Endothelial cell of umbilical vein (primary cell): ENCODE data around the gene KYNU. TPM values are rescaled to one million over a fixed set of nuclear protein-coding genes. Genes with fewer than 3 reads are reported as not detected.

Experiments
- polyA plus RNA-seq, 4 experiments: library from polyadenylated mRNA; depleted of rRNA in 3 of 4; stranded (reverse) in 3 of 4; unstranded in 1 of 4; fragments of >200 nt; gene quantifications; 2 replicates each; pipeline versions ENCODE4 v1.2.1 to v1.2.3, GENCODE V29; 2011 to 2012; ENCODE audit warnings: missing spikeins in 1 of 4
- small RNA-seq: library from RNA; depleted of rRNA; stranded (forward); fragments of <200 nt; gene quantifications from one replicate; pipeline ENCODE3, GENCODE V24; 2012; ENCODE audit warnings: low replicate concordance, low read depth; ENCODE audit not compliant: insufficient read depth, insufficient read length
- total RNA-seq: library from RNA; stranded (reverse); gene quantifications from 2 replicates; pipeline ENCODE4 v1.2.3, GENCODE V29; 2021

Gene KYNU
- total and polyA plus RNA-seq, 2 donors (not counting 3 experiments of a cell fraction or from before 2014, with no cell fraction given) = 0.04 TPM; not detected in 1

Small RNAs within 50 kb of the gene (small RNA-seq; reads per million reads assigned to genes)
- gene MTND4LP12 = not detected
